HG03520 (cell line): ENCODE measurements around the gene ELOVL5.
"Not testable (repeated sequence)": the region's sequence is repeated elsewhere in the genome, so short reads cannot be mapped to it uniquely, and the experiment has no call there.

Source experiments
- ATAC-seq: cut with Tn5 transposase; IDR thresholded peaks from one replicate; pipeline ENCODE4 v1.9.1; 2021; ENCODE audit warnings: mild to moderate bottlenecking, moderate library complexity; ENCODE audit not compliant: unreplicated experiment

Gene ELOVL5

DNA sequence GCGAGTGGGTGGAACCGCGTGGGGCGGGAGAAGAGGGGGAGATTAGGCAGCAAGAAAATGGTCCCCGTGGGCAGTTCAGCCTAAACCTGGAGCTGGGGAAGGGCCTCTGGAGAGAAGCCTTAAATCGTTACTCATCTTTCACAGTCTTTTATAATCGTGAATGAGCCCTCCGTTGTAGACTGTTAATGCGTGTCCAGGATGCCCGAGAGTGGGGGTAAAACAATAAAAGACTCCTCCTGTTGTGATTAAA, 11.0 kb upstream of the ELOVL5 start:
- no peak for ATAC-seq

DNA sequence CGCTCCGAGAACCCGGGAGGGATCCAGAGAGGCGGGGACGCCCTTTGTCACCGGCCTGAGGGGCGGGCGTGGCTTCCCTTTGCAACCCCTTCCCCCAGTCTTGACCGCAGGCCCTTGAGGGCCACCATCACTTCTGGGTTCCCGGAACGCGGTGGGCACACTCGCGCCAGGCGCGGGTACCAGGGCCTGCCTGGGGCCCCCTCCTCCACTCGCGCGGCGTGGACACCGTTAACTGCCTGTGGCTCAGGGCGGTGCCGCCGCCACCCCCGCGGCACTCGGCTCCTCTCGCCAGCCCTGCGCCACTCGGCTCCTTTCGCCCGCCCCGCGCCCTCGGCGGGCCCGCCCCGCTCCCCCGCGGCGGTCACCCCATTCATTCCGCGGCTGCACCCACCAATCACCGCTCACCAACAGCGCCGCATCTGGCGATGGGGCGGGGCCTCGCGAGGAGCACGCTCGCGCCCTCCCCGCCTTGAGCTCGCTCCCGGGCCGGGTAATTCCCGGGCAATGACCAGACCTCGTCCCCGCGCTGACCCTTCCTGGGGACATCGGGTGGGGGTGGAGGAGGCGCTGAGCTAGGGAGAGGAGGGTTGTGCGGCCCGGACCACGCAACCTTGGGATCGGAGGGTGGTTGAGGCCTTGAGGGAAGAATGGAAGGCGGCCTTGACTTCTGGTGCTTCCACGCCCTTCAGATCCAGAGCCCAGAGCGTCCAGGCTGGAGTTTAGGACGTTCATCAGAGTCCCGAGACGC, 10.5 kb upstream of the ELOVL5 start:
- ATAC-seq: peak; percentile 93

DNA sequence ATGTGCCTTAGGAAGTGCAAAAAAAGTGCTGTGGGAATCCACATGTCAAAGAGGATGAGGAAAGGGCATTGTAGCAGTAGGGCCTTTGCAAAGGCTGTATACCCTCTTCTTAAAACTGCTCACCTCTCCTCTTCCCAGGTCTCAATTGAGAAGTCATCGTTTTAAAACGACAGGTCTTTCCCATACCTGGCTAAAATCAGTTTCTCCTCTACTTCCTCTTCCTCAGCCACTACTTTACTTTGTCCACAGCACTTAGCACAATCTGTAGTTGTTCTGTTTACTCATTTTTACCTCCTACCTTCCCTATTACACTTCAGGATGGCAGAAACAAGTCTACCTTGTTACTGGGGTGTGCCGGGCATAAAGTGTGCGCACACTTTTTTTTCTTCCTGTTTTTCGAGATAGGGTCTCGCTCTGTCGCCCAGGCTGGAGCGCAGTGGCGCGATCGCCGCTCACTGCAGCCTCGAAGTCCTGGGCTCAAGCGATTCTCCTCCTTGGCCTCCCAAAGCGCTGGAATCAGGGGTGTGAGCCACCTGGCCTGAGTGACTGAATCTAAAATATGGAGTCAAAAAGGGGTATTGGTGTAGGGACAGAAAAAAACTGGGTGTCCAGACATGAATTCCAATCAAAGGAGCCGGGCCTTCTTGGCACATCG, 9.8 kb upstream of the ELOVL5 start:
- ATAC-seq: peak; percentile 7

DNA sequence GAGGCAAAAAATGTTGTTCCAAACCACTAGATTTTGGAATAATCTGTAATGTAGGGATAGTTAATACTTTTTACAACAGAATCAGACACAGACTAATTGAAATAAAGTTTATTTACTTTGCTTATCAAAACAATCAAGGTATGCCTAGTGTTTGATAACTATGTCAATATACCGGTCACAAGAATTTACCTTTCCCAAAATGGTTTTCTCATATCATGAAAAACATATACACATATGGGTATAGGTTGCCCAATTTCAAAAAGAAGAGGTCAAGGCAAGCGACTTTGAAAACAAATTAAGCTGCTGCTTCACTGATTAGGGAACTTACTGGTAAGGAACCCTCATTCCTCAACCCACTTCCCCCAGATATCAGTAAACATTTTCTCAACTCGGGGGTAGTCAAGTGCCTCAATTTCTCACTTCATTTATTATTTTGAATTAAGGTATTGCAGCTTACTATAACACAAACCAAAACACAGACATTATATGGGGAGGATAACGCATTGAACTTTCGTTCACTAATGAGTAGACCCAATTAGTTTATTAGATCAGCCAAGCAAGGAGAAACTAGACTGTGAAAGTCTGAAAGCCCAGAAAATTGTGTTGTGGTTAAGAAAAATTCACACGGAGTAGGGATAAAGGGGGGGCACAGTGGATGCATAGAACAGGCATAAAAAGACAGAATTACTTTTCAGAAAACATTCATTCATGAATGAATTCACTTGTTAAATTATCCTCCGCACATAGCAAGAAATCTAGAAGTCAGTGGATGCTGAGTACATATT, 9.0 kb upstream of the ELOVL5 start:
- no peak for ATAC-seq

DNA sequence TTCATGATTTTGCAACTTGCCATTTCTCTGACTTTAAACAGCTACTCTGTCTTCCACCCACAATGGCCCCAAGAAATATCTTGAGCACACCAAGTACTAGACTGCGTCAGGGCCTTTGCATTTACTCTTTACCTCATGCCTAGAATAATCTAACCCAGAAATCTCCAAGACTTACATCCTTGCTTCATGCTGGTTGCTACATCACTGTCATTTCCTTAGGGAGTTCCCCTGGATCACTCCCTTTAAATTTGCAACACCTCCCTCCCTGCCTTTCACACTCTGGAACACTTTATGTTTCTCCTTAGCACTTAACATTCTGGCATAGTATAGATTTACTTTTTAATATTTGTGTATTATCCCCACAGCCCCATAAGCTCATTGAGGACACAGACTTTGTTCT, 4.9 kb upstream of the ELOVL5 start:
- no peak for ATAC-seq

DNA sequence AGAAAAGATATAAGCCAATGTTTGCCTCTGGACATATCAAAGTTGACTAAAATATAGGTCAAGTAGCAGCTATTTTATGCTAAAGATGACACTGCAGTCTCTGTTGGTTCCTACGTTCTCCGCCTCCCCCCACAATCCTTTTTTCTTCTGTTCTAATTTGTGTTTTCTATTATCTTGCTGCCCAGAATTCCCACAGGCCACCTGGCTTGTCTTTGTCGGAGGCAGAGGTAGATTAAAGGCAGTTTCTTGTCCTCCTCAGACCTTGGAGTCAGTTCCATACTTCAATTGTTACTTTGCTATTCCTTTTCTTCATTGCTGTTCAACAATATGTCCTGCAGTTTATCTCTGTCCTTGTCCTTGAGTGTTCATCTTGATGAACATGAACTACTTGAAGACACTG, 3.6 kb upstream of the ELOVL5 start:
- no peak for ATAC-seq

DNA sequence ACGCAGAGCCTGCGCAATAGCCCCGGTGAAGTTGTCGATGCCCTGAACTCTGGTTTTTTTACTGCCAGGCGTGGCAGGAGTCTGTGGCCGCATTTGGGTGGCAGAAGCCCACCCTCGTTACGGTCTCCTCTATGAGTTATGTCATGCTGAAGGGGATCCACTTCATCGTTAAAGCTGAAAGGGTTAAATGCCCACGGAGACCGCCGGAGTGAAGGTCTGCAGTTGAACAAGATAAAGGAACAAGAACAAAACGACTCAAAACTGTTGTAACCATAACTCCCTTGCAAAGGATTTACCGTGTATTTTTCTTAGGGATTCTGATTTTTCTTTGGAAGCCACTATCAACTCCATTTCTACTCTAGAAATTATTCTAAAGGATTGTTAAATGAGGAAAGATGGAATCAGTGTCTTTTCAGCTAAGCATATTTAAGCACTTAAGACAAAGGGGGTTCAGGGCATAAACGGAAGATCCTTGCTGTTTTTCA, 501 bp upstream of the ELOVL5 start:
- ATAC-seq: no peak

DNA sequence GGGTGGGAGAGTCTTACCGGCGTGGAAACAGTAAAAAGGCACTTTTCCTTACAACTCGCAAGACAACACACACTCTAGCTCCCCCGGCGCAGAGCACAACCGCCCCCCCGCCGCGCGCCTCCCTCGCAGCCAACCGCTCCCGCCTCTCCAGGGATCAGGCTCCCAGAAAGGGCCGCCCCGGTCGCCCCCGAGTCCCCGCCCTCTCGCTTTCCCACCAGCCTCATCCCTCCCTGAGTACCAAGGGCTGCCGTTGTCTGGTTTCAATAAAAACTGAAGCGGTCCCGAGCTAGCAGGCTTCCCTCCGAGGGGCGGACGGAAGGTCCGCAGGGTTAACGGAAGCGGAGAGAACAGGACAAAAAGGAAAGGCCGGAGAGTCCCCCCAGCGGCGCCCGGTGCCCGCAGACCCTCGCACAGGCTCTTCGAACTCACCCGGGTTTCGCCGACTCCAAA, 804 bp downstream of the ELOVL5 start:
- no peak for ATAC-seq

DNA sequence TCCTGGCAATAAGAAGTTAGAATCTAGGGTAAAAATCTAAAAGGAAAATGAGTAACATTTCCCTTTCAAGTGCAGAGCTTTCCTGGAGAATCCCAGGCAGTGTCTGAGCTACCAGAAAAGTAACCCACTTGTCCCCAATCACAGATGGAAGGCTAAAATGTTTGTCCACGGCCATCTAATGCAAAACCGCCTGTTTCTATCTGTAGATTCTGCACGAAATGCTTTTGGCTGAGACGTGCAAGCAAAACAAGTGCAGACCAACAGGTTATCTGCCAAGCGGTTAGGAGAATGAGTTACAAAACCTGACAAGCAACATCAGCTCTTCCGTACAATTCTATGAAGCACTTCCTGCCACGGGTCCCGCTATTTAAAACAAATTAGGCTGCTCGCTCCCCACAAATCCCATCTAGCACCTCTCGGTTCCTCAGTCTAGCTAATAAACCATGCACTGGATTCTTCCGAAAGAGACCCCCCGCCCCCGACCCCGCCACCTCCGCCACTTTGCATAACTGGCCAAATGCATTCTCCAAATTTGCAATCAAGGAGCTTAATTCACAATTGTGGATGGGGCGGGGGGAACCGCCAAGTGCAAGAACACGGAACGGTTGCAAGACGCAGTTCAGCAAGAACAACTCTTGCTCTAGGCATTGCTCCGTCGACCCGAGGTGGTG, 1.4 kb downstream of the ELOVL5 start:
- ATAC-seq: peak; percentile 12

DNA sequence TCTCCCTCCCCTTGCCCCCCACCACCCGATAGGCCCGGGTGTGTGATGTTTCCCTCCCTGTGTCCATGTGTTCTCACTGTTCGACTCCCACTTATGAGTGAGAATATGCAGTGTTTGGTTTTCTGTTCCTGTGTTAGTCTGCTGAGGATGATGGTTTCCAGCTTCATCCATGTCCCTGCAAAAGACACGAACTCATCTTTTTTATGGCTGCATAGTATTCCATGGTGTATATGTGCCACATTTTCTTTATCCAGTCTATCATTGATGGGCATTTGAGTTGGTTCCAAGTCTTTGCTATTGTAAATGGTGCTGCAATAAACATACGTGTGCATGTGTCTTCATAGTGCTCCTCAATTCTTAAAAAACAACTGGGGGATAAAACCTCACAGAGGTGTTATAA, 2.7 kb downstream of the ELOVL5 start:
- ATAC-seq: not testable (repeated sequence)

DNA sequence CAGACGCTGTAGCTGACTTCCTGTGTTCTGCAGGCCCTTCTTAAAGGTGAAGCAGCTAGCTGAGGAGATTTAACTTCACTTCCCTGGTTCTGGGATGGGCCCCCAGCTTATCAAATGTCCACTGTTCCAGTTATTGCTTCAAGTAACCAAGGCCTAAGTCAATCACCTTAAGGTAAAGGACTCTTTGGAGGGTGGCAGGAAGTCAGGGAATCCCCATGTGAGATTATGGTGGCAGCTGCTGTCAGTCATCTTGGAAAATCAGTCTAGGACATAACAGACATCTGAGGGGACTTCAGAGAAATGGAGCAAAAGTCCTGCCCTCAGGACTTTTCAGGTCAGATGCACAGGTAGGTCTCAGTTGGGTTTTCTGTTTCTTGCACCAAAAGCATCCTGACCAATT, 3.8 kb downstream of the ELOVL5 start:
- ATAC-seq: no peak

DNA sequence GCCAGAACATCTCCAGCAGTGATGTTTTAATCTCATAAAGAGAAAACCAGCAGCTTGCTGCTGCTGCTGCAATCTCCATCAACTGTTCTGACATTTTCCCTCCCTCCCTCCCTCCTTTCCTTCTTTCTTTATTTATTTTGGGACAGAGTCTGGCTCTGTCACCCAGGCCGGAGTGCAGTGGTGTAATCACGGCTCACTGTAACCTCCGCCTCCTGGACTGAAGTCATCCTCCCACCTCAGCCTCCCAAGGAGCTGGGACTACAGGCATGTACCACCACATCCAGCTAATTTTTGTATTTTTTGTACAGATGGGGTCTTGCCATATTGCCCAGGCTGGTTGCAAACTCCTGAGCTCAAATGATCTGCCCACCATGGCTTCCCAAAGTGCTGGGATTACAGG, 5.7 kb downstream of the ELOVL5 start:
- ATAC-seq: no peak

DNA sequence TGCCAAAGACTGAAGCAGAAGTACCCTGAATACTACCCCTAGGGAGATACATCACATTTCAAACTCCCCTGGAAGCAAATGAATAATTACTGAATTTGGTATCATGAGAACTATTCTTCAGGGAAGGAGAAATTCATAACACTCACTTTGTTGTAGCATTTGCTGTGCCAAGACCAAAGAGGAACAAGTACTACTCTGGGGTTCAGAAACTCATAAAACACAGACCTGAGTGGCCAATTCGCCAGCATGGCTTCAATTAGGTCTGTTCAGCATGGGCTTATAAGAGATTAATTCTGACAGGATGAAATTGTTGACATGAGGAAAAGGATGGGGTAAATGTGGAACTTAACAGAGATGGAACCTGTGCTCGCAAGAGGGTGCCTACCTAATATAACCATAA, 6.5 kb downstream of the ELOVL5 start:
- ATAC-seq: no peak

DNA sequence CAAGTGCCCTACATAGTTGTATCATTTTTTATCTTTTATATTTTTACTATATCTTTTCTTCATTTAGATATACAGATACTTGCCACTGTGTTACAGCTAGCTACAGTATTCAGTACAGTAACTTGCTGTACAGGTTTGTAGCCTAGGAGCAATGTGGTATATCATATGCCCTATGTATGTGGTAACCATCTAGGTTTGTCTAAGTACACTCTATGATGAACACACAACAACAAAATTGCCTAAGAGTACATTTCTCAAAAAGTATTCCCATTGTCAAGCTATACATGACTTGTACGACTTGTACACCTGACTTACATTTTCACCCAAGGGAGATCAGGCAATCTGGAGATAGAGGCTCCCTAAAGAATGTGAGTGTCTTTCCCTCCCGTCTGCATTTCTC, 8.2 kb downstream of the ELOVL5 start:
- ATAC-seq: no peak

DNA sequence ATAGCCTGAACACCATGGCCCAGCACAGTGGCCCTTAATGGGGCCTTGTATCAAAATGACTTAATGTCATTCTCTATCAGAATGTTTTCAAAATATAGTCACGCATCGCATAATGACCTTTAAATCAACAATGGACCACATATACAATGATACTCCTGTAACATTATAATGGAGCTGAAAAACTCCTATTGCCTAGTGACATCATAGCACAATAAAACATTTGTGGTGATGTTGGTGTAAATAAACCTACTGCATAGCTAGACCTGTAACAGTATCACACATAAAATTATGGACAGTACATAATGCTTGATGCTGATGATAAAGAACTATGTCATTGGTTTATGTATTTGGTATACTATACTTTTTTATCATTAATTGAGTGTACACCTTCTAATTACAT, 9.3 kb downstream of the ELOVL5 start:
- no peak for ATAC-seq

DNA sequence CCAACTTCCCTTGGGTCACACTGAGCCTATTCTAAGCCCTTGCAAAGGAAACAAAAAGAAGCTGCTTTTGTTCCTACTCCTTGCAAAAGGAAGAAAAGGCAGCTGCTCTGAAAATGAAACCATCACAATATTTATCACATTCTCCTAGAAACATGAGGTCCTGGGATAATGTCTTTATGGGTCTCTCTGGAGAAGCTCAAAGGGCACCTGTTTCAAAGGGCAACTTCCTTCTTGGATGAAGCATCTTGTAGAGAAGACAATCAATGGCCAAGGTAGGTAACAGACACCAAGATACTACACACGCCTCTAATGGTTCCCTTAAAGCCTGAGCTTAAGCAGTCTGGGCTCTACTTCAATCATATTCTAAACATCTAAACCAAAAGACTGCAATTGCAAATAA, 10.4 kb downstream of the ELOVL5 start:
- ATAC-seq: no peak

DNA sequence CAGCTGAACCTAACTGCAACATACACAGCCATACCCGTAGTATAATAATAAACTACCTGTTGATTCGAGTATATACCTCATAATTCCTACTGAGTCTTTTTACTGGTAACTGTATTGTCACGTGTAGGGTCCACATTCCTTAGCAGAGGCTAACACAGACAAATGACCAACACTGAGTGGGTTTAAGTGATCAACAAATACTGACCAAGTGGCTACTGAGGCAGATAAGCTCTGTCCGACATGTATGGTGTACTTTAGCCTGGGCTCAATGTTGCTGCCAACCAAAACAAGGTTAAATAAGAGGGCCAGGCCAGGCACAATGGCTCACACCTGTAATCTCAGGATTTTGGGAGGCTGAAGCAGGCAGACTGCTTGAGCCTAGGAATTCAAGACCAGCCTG, 12.7 kb downstream of the ELOVL5 start:
- no peak for ATAC-seq

DNA sequence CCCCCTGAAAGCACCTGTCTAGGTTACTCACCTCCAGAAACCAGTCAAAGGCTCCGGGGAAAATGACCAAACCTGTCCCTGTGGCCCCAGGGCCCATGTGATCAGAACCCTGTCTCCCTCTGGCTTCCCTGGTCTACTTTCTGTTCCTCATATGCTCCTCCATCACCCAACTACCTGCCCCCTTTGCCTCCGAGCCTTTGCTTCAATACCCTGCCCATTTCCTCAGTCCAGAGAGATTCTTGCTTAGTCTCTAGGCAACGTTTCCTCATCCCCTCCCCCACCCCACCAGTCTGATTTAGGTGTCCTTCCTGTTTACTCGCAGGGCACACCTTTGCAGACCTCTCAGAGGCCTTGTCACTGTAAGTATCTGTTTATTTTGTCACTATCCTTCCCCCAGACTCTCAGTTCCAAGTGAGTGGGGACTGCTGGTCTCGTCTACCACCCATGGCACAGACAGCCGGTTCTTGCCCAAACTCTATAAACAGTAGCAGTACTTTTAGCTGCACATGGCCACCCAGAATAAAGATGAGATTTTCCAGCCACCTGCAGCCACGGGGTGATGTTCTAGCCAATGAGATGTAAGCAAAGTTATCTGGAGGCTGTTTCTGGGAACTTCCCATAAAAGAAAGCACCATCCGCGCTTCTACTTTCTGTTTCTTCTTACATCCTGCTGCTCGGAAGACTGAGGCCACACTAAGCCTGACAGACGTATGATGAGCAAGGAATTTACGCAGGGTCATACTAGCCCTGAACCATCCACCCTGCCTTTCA, 13.3 kb downstream of the ELOVL5 start:
- ATAC-seq: peak; percentile 86

DNA sequence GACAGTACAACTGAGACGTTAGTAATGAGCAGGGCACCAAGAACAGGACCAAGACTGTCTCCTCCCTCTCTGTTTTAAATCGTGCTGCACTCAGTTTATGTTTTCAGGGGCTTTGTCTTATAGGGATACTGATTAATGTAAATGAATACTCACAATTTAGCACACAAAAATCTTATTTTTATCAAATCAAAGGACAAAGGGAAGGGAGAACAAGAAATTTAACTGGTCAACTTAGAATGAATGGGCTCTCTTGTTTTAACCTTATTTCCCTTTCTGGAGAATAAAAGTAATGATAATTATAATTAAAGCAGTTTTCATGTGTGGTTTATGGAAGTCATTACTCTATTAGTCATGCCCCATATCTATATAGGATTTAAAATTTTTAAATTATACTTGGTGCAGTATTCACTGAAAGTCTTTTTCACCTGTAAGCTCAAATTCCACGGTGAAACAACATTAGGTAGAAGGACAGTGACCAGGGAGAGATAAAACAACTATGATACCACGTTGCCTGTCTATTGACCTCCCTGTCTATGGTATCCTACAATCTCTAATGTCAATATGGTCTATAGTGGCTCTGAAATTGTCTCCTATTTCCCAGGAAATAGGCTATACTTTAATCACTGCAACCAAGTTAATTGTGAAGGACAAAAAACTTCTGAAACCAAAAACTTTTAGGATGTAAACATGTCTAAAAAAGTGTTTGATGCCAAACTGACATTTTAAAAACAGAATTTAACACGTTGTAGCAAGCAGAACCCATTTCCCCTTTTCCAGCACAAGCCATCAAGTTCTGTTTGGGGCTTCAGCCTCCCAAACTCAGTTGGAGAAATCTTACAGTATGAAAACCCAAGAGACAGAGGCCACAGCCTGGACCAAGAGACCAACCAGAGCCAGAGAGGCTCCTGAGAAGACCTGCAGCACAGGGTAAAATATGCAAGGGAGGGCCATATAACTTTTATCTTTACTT, 15.0 kb downstream of the ELOVL5 start:
- ATAC-seq: no peak

DNA sequence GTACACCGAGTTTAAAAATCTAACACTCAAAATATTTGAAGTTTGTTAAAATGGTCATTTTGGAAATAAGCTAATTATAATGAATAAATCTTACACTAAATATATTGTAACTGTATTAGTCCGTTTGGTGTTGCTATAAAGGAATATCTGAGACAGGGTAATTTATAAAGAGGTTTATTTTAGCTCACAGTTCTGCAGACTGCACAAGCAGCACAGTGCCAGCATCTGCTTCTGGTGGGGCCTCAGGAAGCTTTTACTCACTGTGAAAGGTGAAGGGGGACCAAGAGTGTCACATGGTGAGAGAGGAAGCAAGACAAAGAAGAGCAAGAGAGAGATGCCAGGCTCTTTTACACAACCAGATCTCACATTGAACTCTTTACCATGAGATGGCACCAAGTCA, 17.1 kb downstream of the ELOVL5 start:
- no peak for ATAC-seq
